SKM-1 treated with dmso at 0.1 percent for 144 hours (cell line): Measurements from ENCODE around the gene HSPG2.
"Not testable (repeated sequence)": the region's sequence is repeated elsewhere in the genome, so short reads cannot be mapped to it uniquely, and the experiment has no call there.

Source experiments
- DNase-seq: peaks from one replicate; lab custom pipeline; 2025; ENCODE audit not compliant: unreplicated experiment; lab: John Stamatoyannopoulos, UW

Gene HSPG2

DNA sequence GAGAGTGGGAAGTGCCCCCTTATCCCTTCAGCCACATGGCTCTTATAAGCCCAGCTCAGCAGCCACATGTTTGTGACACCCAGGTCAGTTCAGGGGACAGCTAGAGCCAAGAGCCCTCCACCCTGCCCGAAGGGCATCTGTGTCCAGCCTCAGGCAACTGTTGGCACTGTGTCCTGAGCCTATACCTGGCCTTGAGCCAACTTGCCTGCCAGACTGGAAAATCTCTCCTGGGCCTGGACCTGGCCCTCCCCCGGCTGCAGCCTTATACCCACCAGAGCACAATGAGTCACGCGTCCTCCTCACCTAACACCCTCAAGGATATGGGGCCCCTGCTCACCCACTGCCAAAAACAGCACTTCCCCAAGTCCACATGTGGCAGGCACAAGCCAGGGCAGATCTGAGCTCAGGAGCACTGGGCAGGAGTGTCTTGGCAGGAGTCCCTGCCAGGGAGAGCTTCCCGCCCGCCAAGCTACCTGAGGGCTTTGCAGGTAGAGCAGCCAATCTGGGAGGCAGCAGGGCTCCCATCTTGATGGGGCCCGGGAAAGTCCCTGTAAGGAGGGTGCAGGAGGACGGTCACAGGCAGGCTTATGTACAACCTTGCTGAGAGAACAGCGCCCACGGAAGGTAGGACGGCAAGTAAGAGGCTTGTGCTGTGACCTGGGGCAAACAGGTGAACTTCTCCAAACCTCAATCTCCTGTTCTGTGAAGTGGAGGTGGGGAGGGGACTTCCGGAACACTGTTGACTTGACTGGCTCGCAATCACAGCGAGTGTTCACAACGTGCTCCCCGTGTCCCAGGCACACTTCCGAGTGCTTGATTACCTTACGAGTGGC, 19.8 kb upstream of the HSPG2 start:
- no peak for DNase-seq

DNA sequence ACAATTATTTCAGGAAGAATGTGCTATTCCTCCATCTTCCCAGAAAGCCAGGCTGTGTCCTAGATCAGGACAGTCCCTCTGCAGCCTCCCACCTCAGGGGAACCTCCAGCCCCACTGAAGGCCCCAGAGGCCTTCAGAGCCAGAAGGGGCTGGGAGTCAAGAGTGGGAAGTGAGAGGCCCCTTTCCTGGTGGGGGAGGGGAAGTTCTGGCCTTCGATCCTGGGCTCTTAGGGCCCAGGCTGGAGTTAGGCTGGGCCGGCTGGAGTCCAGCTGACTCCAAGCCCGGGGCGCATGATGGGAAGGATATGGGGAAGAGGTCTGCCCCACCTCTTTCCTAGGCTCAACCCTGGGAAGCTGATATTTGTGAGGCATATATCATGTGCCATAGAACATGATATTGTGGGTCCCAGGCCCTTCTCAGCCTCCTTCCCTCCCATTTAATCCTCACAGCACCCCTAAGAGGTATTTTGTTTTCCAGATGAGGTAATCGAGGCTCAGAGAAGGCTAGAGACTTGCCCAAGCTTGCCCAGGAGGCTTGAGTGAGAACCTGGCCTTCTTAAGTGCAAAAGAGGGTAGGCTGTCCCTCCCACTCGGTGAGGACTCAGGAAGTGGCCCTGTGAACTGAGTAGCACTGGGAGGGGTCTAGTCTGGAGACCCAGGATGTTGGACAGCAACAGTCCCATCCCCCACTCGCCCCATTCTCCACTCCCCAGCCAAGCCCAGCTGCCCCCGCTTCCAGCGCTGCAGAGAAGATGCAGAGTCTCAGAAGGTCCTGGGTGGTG, 18.6 kb upstream of the HSPG2 start:
- DNase-seq: no peak

DNA sequence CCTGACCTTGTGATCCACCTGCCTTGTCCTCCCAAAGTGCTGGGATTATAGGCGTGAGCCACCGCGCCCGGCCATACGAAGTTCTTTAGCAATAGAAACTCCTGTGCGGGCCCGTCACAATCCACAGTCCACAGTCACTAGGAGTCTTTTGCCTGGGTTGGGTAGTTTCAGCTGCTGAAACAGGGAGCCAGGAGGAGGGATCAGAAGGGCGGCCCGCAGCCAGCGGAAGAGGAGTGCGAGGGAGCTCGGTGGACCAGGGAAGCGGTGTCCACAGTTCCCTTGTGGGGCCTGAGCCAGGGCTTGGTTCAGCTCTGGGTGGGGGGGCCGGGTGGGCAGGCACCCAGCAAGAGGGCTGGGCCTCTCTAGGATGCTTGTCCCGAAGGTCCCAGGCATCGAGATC, 17.9 kb upstream of the HSPG2 start:
- no peak for DNase-seq

DNA sequence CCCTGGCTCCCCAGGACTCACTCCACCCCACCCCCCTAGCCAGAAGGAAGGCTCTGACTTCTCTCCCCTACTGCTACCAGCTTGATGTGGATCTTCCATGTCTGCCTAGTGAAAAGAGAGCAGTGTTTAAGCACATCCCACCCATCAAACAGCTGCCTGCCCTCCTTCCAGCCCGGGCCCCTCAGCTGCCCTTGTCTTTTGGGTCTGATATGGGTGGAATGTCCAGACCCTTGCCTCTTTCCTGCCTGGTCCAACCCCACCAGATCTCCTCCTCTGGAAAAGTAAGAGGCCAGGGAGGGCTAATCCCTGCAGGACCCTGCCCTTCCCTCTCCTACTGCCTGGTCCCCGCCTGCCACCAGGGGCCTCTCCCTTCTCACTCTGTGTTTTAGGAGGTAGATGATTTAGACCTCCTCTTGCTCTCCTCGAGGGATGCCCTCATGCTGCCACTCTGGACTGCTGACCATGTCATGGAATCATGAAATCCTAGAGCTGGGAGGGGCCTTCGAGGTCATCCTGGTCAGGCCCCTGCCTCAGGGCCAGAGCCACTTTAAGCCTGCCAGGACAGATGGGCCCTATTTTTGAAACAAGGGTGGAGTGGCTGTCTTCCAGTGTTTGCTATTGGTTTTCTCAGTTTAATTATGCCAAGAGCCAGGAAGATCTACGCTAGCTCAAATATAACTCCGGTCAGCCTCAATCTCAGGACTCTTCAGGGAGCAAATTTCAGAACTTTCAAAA, 15.8 kb upstream of the HSPG2 start:
- DNase-seq: no peak

DNA sequence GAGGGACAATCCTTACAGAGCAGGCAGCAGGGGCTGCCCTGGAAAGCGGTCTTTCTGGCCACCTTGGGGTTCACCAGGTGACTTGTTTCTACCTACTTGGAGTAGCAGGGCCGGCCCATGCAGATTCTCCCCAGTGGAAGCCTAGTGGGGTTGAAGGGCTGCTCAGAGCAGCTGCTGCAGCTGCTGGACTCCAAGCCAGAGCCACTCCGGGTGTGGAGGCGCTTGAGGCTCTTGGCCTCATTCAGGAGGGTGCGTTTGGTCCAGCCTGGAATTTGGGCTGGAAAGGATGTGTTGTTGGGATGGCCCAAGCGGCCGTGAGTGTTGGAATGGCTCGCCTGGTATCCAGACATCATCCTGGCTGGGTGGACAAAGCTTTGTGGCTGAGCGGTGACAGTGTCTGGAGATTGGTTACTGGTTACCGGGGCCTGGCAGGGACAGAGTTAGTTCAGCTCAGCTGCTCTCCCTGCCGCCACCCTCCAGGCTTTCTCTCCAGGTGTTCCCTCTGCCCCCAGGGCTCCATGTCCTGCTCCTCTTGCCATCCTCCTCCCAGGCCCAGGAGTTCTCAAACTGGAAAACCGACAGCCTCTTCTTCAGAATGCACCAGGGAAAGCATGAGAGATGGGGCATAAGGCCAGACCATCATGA, 14.2 kb upstream of the HSPG2 start:
- DNase-seq: no peak

DNA sequence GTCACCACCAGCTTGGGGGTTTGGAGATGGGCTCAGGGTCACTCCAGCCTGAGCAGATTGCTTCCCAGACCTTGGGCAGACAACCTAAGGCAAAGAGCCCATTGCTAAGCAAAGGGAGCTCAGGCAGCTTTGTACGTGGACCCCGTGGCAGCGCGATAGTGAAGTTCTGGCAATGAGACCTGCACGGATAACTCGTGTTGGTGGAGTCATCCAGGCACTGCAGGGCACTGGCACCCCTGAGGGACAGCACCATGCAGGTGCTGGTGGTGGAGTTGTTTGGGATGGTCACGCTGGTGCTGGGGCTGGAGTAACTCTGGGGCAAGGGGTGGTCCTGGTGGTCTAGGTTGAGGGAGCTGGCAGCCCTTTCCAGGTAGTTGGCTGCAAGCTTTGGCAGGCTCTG, 13.6 kb upstream of the HSPG2 start:
- DNase-seq: no peak

DNA sequence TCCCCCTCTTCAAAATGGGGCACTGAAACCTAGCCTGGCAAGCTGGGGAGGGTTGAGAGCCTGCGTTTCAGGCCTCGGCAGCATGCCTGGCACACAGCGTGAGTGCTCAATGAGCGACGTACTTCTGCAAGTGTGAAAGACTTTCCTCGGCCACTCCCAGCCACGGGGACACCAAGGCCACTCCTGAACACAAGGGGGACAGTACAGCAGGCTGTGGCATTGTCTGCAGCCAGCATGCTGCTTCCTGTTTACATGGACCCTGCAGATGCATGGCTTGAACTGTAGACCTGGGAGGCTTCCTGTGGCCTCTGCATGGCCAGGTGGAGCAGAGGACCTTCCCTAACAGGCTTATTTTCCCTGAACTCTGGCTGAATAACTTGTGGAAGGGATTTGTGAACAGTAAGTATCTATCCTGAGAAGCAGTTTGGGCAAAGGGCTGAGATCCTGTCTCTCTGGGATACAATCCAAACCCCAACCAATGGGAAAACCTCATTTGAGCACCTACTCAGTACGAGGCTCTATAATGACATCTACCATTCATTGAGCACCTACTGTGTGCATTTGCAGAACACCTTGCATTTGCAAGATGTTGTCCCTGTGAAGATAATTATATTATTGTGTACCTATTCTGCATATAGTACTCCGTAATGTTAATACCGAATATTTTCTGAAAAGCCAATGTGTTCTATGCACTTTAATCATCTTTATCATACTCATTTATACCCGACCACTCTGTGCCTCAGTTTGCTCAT, 9.9 kb upstream of the HSPG2 start:
- no peak for DNase-seq

DNA sequence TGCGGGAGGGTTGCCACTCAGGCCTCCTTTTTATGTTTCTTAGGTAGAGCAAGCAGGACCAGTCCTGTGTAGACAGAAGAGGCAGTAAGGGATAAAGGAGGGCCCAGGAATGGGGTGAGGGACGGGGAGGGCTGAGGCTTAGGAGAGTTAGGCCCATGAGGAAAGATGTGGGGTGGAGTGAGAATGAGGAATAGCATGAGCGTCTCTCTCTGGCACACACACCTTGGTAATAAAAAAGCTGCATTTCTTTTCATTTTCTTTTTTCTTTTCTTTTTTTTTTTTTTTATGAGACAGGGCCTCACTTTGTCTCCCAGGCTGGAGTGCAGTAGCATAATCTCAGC, 7.6 kb upstream of the HSPG2 start:
- no peak for DNase-seq

DNA sequence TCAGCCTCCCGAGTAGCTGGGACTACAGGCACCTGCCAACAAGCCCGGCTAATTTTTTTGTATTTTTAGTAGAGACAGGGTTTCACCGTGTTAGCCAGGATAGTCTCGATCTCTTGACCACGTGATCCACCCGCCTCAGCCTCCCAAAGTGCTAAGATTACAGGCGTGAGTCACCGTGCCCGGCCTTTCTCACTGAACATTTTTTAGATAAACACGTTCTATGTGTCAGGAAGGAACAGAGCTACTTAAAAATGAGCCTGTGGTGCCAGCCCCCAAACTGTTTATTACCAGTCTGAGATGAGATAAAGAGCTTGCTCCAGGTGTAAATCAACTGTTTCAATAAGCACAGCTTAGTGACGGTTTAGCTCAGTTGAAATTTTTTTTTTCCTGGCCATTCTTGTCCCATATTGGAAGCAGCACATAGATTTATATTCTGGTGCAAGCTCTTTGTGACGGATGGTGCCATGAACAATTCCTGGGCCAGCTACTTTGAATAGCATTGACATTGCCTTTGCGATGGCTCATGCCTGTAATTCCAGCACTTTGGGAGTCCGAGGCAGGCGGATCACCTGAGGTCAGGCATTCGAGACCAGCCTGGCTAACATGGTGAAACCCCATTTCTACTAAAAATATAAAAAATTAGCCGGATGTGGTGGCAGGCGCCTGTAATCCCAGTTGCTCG, 6.0 kb upstream of the HSPG2 start:
- not testable (repeated sequence) for DNase-seq

DNA sequence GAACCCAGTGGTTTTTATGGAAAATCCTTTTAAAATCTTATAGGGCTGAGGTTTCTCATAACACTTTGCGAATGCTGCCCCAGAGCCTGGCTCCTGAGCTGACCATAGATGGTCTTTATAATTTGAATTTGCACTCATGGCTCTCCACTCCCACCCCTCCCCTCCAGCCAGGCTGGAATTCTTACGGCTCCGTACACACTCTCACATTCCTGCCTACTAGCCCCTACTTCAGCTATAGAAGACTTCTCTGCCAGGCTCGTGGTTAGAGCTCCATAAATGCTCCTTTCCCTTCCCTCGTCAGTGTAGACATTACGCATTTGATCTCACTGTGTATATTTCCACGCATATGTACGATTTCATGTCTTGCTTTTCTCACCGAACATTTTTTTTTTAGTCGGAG, 5.4 kb upstream of the HSPG2 start:
- DNase-seq: no peak

DNA sequence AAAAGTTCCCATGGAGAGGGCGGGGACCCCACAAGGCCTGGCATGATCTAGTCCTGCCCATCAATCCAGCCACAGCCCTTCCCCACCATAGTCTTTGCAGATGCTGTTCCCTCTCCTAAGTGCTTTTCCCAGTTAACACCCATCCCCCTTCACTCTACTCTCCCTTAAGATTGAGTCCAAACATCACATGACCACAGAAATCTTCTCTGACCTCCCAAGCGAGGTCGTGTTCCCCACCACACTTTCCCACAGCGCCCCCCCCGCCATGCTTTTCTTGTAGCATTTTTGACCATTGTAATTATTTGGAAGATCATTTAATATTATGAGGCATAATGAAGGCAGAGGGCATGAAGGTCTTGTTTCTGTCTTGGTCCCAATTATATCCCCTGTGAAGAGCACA, 4.3 kb upstream of the HSPG2 start:
- DNase-seq: no peak

DNA sequence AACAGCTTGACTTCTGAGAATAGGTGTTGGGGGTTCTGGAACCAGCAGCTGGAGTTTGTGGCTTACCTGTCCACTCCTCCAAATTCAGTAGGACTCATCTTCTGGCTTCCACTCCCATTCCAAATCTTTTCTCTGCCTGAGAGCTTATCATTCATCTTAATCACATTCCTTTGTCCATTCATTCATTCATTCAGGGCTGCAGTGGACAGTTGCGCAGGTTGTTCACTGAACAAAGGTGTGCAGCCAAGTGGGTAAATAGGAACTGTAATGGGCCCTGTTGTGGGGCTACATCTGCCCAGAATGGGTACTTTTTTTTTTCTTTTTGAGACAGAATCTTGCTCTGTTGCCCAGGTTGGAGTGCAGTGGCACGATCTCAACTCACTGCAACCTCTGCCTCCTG, 3.4 kb upstream of the HSPG2 start:
- no peak for DNase-seq

DNA sequence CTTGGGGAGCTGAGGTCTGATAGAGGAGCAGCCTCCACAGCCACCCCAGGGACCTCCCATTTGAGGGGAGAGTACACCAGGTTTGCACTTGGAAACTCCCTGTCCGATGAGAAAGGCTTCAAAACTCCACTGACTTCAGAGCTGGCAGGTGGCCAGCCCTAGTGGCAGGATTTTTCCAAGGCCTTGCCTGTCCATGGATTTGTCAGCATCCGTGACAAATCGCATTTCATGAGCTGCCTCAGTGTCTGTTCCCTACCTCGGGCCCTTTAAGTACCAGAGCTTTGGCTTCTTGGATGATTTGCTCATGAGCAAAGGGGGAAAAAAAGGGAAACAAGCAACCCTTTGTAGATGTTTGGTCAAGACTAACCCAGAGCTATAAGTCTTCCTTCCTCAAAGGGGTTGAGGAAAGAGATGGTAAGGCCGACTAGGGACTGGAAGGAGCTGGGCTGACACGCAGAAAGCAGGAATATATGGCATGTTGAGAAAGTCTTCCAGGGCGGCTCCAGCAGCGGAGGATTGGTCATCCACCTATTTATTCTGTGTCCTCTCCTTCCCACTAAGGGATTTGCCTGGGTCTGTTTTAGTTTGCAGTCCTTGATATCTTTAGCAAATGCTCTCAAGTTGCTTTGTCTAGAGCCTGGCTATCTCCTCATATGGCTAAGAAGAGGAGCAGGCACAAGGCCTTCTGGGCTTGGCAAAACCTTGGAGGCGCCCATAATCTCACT, 2.7 kb upstream of the HSPG2 start:
- DNase-seq: peak; percentile 84

DNA sequence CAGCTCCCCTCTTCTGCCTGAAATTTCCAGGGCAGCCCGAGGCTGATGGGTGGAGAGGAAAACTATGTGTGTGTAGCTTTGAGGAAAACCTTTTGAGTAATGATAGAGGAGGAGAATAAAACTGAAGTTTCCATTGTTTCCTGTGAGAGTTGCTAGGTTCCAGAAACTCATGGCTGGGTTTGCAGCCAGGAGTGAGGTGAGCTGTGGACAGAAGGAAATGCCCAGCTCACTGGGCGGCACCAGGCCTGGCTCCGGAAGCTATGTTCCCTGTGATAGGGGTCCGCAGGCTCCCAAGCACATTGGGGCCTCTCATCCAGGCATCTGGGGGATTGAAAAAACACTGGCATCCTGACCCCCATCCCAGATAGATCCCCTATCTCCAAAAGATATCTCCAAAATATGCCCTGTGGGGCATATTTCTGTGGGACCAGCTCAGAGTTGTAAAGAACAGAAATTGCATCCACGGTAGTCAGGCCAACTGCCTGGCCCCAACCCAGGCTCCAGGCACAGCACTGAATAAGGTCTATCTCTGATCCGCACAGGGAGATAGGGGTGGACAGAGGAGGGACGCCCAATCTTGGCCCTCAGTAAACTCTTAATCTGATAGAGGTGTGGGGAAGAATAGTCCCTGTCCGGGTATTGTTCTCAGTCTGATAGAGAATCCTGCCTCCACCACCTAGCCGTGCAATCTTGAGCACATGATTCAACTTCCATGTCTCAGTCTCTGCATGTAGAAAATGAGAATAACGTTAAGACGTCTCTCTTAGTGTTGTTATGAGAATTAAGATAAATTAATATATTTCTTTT, 1.8 kb upstream of the HSPG2 start:
- DNase-seq: no peak

DNA sequence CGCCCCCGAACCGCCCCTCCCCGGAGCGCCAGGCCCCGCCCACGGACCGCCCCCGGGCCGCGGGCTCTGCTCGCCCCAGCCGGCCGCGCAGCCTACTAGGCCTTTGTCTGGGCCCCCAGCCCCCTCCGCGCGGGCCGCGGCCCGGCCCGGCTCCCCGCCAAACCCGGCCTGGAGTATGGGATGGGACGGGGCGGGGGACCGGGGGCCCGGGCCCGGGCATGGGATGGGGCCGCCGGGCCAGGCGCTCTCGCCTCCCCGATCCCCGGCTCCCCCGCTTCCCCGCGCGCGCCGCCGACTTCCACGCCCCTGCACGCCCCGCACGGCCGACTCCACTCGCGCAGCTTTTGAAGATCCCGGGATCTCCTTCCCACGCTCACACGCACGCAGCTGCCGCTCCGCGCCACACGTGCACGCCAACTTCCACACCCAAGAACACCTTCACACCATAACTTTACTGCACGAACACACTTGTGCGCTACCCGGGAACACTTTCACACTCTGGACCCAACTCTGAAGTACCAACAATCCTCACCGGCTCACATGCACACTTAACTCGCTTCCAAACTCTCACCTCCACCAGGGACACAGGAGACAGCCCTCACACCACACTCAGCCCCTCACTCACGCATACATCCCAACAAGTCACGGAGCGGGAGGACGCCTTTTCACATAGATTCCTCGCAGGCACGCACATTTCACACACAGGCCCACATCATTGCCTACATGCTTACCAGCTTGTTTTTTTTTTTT, 437 bp upstream of the HSPG2 start:
- DNase-seq: peak; percentile 44

DNA sequence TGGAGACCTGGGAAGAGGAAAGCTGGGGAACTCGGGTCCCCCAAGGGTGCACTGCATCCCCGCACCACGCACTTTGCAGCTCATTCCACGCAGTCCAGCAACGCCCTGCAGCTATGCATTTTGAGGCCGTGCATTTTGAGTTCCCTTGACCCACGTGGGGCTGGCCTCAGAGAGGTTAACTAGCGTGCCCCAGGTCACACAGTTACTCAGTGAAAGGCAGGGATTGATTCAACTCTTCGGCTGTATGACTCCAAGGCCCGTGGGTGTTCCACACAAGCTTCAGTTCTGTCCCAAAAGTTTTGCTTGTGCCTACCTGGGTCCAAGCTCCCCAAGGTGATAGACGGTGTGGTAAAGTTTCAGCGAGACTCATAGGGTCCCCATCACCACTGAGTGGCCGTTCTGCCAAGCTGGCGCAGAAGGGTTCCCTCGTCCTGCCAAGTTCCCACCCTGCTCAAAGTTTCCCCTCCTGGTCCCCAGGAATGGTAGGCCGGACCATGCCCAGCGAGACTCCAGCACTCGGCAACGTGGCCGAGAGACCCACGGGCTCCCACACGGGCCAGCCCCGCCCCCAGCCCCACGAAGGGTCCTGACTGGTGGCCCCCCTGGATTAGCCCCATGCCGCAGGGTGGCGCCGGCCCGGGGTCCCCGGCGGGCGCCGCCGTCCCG, 611 bp downstream of the HSPG2 start:
- no peak for DNase-seq

DNA sequence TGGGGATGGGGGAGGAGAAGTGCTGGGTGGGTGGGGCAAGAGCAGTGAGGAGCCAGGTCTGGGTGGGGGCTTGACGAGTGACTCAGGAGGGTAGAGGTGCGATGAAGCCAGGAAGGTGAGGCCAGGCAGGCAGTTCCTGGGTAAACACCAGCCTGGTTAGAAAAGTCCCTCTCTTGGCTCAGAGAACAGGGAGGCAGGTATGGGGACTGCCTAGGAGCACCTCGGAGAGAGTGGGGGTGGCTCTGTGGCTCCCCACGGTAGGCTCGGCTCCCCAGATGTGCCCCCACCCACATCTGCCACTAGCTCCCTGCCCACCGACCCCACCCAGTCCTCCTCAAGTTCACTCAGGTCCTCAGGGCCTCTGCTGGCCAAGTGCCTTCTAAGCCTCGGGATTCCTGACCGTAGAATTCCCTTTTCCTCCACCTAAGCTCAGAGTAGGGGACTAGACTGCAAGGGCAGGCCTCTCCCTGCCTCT, 1.2 kb downstream of the HSPG2 start:
- DNase-seq: no peak
